LHCN-M2 (cell line): ENCODE data around the gene RPS19. TPM values are rescaled to one million over a fixed set of nuclear protein-coding genes. Genes with fewer than 3 reads are reported as not detected.
"Not testable (repeated sequence)": the region's sequence is repeated elsewhere in the genome, so short reads cannot be mapped to it uniquely, and the experiment has no call there.

Experiments
- DNase-seq: peaks from one replicate; pipeline ENCODE4 v3.0.0-alpha.2; 2012; ENCODE audit warnings: low read depth
- total RNA-seq: library from RNA; depleted of rRNA; stranded (reverse); fragments of >200 nt; gene quantifications from 2 replicates; pipeline ENCODE4 v1.2.3, GENCODE V29; 2014; rRNA removed

RPS19 gene
- total RNA-seq, 1 experiment from 2014 or later, result 611 TPM

GRCh38 chr19:41913538-41914423 lies 53.7 kb downstream of the RPS19 start:
- DNase-seq, result no peak

DNA sequence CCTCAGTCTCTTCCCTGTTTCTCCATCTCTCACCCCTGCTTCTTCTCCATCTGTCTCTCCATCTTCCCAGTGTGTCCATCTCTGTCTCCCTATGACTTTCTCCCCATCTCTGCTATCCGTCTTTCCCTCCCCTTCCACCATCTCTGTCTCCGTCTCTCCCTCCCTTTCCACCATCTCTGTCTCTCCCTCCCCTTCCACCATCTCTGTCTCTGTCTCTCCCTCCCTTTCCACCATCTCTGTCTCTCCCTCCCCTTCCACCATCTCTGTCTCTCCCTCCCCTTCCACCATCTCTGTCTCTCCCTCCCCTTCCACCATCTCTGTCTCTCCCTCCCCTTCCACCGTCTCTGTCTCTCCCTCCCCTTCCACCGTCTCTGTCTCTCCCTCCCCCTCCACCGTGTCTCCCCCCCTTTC lies 54.4 kb downstream of the RPS19 start:
- DNase-seq, result not testable (repeated sequence)

GRCh38 chr19:41915021-41915775 lies 55.1 kb downstream of the RPS19 start:
- DNase-seq, result no peak

DNA sequence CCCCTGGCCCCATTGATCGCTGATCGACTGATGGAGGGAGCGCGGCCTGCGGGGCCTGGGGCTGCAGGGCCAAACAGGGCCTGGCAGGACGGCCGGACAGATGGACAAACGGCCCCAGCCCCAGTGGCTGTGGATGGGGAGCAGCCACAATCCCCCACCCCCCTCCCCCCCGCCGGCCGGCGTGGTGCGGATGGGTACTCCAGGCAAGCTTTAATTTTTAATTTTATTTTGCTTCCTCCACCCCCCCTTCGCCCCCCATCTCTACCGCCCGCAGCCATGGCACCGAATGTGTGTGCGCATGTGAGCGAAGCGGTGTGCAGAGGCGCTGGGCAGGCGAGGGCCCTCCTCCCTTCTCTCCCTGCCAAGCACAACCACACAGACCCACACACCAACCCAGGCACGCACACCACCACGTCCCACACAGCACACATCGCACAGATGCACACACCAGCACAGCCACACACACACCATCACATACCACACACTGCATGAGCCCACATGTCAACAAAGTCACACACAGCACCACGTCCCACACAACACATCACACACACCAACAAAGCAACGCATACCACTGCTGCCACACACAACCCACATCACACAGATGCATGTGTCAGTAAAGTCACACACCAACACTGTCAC lies 55.8 kb downstream of the RPS19 start:
- DNase-seq, result no peak

- no peak for DNase-seq
Observed at GRCh38 chr19:41917676-41918075, 57.6 kb downstream of the RPS19 start.

DNA sequence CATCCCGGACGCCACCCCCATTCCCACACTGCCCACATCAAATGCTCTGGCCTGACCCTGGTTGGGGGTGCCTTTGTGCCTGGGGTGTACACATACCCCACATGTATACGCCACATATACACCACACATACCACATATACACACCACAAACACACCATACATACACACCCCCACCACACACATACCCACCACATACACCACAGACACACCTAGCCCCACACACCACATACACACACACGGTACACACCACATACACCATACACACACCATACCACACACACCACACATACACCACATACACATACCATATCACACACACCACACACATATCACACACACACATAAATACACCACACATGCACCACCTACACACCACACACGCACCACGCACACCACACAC lies 58.0 kb downstream of the RPS19 start:
- DNase-seq, result no peak

- no peak for DNase-seq
Observed at GRCh38 chr19:41918653-41919244, 58.7 kb downstream of the RPS19 start.

- DNase-seq, result no peak
Observed at GRCh38 chr19:41919948-41920712, 60.1 kb downstream of the RPS19 start.

DNA sequence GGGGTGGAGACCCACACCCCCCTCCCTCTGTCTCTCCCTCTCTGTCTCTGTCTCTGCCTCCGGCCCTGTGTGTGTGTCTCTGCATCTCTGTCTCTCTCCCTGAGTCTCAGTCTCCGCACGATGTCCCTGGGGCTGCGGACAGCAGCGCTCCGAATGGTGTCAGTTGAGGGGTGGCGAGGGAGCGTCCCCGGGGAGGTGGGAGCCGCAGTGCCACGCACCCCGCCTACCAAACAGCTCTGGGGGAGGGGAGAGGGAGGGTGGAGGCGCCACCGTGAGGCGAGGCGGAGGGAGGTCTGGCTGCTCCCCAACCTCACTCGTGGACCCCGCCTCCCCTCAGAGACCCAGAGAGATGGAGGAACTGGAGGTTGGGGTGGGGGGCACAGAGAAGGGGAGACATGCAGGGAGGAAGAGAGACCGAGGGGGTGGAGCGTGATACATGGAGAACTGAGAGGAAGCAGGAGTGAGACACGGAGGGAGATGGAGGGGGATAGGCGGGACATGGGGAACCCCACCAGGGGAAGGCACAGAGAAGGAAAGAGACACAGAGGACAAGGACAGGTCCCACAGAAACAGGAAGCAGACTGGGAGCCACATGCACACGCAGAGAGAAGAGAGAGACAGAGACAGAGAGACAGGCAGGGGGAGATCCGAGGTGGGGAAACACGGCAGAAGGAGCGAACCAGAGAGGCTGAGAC lies 61.0 kb downstream of the RPS19 start:
- DNase-seq, result no peak

- no peak for DNase-seq
Observed at GRCh38 chr19:41921577-41922576, 61.8 kb downstream of the RPS19 start.

Other genes starting within 250 kb of the RPS19 start
- gene CEACAM4, start 233.2 kb upstream of the RPS19 start, total RNA-seq, result not detected in 2 replicates
- not detected in 2 replicates for gene CEACAM7, start 172.0 kb upstream of the RPS19 start, total RNA-seq
- gene CEACAM5, start 151.6 kb upstream of the RPS19 start, total RNA-seq, result not detected in 2 replicates
- gene CEACAM6, start 104.7 kb upstream of the RPS19 start, total RNA-seq, result not detected in 2 replicates
- gene CEACAM3, start 63.7 kb upstream of the RPS19 start, total RNA-seq, result not detected in 2 replicates
- gene LYPD4, start 15.6 kb upstream of the RPS19 start, total RNA-seq, result not detected in 2 replicates
- gene DMRTC2, start 15.2 kb upstream of the RPS19 start, total RNA-seq, result not detected in 2 replicates
- 0.23 and 0.64 TPM in 2 replicates for gene CD79A, start 17.0 kb downstream of the RPS19 start, total RNA-seq
- 58.2 and 68.2 TPM in 2 replicates for gene ARHGEF1, start 22.9 kb downstream of the RPS19 start, total RNA-seq
- gene ERFL, start 68.2 kb downstream of the RPS19 start, total RNA-seq, result not detected in 2 replicates
- gene RABAC1, start 99.1 kb downstream of the RPS19 start, total RNA-seq, result 174 and 241 TPM in 2 replicates
- 0.19 and 0.40 TPM in 2 replicates for gene ATP1A3, start 134.0 kb downstream of the RPS19 start, total RNA-seq
- 0.06 TPM in 2 replicates for gene GRIK5, start 210.0 kb downstream of the RPS19 start, total RNA-seq
- gene ZNF574, start 215.9 kb downstream of the RPS19 start, total RNA-seq, result 23.3 and 26.2 TPM in 2 replicates